ENCODE data around the gene ERCC4. TPM values are rescaled to one million over a fixed set of nuclear protein-coding genes. Genes with fewer than 3 reads are reported as not detected.

ERCC4 gene
- total and polyA plus RNA-seq, 8 donors, result 1.2 to 6.7 (median 4.9) TPM

GRCh38 chr16:13936155-13936554 lies 16.2 kb downstream of the ERCC4 start:
- ATAC-seq (no peak), DNase-seq (no peak), FAIRE-seq (no peak)
- WGBS, 2 donors, result 55% methylated on average over 2 of the region's 2 CpGs
- H3K27me3 ChIP-seq, result no peaks in the 10 kb centered on the region
- no peak overlapping the region for H3K4me3 ChIP-seq
- H3K4me1 ChIP-seq, result peaks cover 22 to 36% (median 28%) of the 10 kb centered on the region in 3 donors
- H3K9me3 ChIP-seq, result no peaks in the 10 kb centered on the region
- peaks cover 0 to 6% (median 0%) of the 10 kb centered on the region in 3 donors for H3K36me3 ChIP-seq
- H3K27ac ChIP-seq, result peak overlapping the region in 1 of 4 donors; percentile 69
- TF ChIP-seq, protein P1, sequence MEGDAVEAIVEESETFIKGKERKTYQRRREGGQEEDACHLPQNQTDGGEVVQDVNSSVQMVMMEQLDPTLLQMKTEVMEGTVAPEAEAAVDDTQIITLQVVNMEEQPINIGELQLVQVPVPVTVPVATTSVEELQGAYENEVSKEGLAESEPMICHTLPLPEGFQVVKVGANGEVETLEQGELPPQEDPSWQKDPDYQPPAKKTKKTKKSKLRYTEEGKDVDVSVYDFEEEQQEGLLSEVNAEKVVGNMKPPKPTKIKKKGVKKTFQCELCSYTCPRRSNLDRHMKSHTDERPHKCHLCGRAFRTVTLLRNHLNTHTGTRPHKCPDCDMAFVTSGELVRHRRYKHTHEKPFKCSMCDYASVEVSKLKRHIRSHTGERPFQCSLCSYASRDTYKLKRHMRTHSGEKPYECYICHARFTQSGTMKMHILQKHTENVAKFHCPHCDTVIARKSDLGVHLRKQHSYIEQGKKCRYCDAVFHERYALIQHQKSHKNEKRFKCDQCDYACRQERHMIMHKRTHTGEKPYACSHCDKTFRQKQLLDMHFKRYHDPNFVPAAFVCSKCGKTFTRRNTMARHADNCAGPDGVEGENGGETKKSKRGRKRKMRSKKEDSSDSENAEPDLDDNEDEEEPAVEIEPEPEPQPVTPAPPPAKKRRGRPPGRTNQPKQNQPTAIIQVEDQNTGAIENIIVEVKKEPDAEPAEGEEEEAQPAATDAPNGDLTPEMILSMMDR (IDR thresholded peaks at IDR 0.05), result no peak
- intact Hi-C loops (cut with DNase I), result no loop called here

GRCh38 chr16:13936596-13937081 lies 16.7 kb downstream of the ERCC4 start:
- ATAC-seq (peak; percentile 79 to 90 (median 85)), FAIRE-seq (no peak), DNase-seq (peak in 5 of 6 donors; percentile 64 to 75 (median 70))
- no peak overlapping the region for H3K4me3 ChIP-seq
- peaks cover 22 to 38% (median 32%) of the 10 kb centered on the region in 3 donors for H3K4me1 ChIP-seq
- peak overlapping the region; percentile 3 to 69 (median 40) for H3K27ac ChIP-seq
- intact Hi-C loops (cut with DNase I), result no loop called here
- TF ChIP-seq, protein P1 (IDR thresholded peaks at IDR 0.05), result no peak
- H3K9me3 ChIP-seq, result no peaks in the 10 kb centered on the region
- peaks cover 0 to 6% (median 0%) of the 10 kb centered on the region in 3 donors for H3K36me3 ChIP-seq
- H3K27me3 ChIP-seq, result no peaks in the 10 kb centered on the region
- 26 to 31% methylated on average over 3 of the region's 3 CpGs for WGBS, 2 donors

- TF ChIP-seq, protein P1 (IDR thresholded peaks at IDR 0.05), result no peak
- DNase-seq (no peak), ATAC-seq (peak; percentile 23 to 58 (median 56)), FAIRE-seq (no peak)
- peak overlapping the region in 2 of 4 donors; percentile 10 to 12 for H3K4me3 ChIP-seq
- WGBS, 2 donors, result 22 to 24% methylated on average over 5 of the region's 5 CpGs
- peaks cover 0 to 6% (median 0%) of the 10 kb centered on the region in 3 donors for H3K36me3 ChIP-seq
- H3K9me3 ChIP-seq, result no peaks in the 10 kb centered on the region
- H3K4me1 ChIP-seq, result peaks cover 22 to 43% (median 32%) of the 10 kb centered on the region in 3 donors
- H3K27ac ChIP-seq, result peak overlapping the region; percentile 3 to 69 (median 40)
- no peaks in the 10 kb centered on the region for H3K27me3 ChIP-seq
- intact Hi-C loops (cut with DNase I), result no loop called here
Observed at GRCh38 chr16:13937411-13937810, 17.5 kb downstream of the ERCC4 start.

GRCh38 chr16:13938480-13938879 lies 18.5 kb downstream of the ERCC4 start:
- H3K4me1 ChIP-seq, result peaks cover 22 to 43% (median 32%) of the 10 kb centered on the region in 3 donors

More at GRCh38 chr16:13938480-13938879, 18.5 kb downstream of the ERCC4 start:
- WGBS, 2 donors, result 53 to 63% methylated on average over 4 of the region's 4 CpGs
- Histone ChIP-seq H3K9me3 (no peaks in the 10 kb centered on the region), H3K36me3 (peaks cover 0 to 6% (median 0%) of the 10 kb centered on the region in 3 donors), H3K27me3 (no peaks in the 10 kb centered on the region), H3K27ac (peak overlapping the region in 2 of 4 donors; percentile 60 to 69), H3K4me3 (no peak overlapping the region)
- TF ChIP-seq, protein P1 (IDR thresholded peaks at IDR 0.05), result no peak
- intact Hi-C loops (cut with DNase I), result no loop called here
- no peak for FAIRE-seq
- no peak for DNase-seq
- ATAC-seq, result no peak
